Stimulated activated CD4-positive, alpha-beta T cell treated with anti-CD3 and anti-CD28 coated beads, Interleukin-1b, Interleukin-23, amount 100 ng/mL, for 4 hours (primary cell): ENCODE measurements around the gene PCSK6.

Experiments
- DNase-seq, 2 donors: peaks; one replicate each; pipeline ENCODE4 v3.0.0-alpha.2; 2020; ENCODE audit warnings: low read depth in 2 of 2

Gene PCSK6

GRCh38 chr15:101498717-101499480 is 9.4 kb upstream of the PCSK6 start:
- DNase-seq, result no peak

- DNase-seq, result no peak
Measured at GRCh38 chr15:101498076-101498716, 8.7 kb upstream of the PCSK6 start.

GRCh38 chr15:101497484-101498034 is 8.1 kb upstream of the PCSK6 start:
- DNase-seq, result no peak

- no peak for DNase-seq
Measured at GRCh38 chr15:101497017-101497416, 7.5 kb upstream of the PCSK6 start.

GRCh38 chr15:101496198-101496986 is 6.9 kb upstream of the PCSK6 start:
- no peak for DNase-seq

- no peak for DNase-seq
Measured at GRCh38 chr15:101495334-101496197, 6.1 kb upstream of the PCSK6 start.

GRCh38 chr15:101494251-101494796 is 4.8 kb upstream of the PCSK6 start:
- DNase-seq, result no peak

GRCh38 chr15:101492766-101493692 is 3.5 kb upstream of the PCSK6 start:
- DNase-seq, result no peak

- no peak for DNase-seq
Measured at GRCh38 chr15:101491734-101492640, 2.5 kb upstream of the PCSK6 start.

GRCh38 chr15:101490922-101491733 is 1.6 kb upstream of the PCSK6 start:
- no peak for DNase-seq

- DNase-seq, result no peak
Measured at GRCh38 chr15:101490408-101490891, 943 bp upstream of the PCSK6 start.

GRCh38 chr15:101489237-101489598 is 289 bp downstream of the PCSK6 start:
- DNase-seq, result no peak

GRCh38 chr15:101488300-101489164 is 975 bp downstream of the PCSK6 start:
- DNase-seq, result no peak

- DNase-seq, result no peak
Measured at GRCh38 chr15:101486696-101487459, 2.6 kb downstream of the PCSK6 start.

GRCh38 chr15:101483462-101483861 is 6.0 kb downstream of the PCSK6 start:
- DNase-seq, result no peak
